IMR-90 (cell line): ENCODE data around the gene C3. TPM values are rescaled to one million over a fixed set of nuclear protein-coding genes. Genes with fewer than 3 reads are reported as not detected.

Experiments used
- ATAC-seq: fragments of 200-7000 bp; cut with Tn5 transposase; 2 replicates; pipeline ENCODE4 v1.9.1; 2020; ENCODE audit warnings: low read depth, mild to moderate bottlenecking, moderate library complexity
- BruUV-seq: library from RNA; stranded (reverse); fragments of 400-500 nt; replicated peaks from 2 replicates; lab custom pipeline; 2021; lab: Mats Ljungman, UMichigan
- CTCF ChIA-PET: fragments of 300-600 bp; formaldehyde crosslinking; extraction: SDS; loops from one replicate; lab custom pipeline; 2021; ENCODE audit warnings: antibody characterized with exemption; lab: Yijun Ruan, JAX
- POLR2A ChIA-PET: fragments of 300-600 bp; sonication (Branson Sonifier 250); formaldehyde crosslinking; loops from one replicate; lab custom pipeline; 2022; ENCODE audit warnings: antibody characterized with exemption; ENCODE audit not compliant: unreplicated experiment; lab: Charles Lee
- DNase-seq: peaks from one replicate; pipeline ENCODE4 v3.0.0; 2013
- H2AFZ ChIP-seq: replicated peaks from 2 replicates; pipeline ENCODE3; 2013; ENCODE audit warnings: low read length, mild to moderate bottlenecking; ENCODE audit not compliant: poor library complexity
- H2AK5ac ChIP-seq: 2 replicates; pipeline ENCODE4 v1.6.1; 2013; ENCODE audit warnings: low read depth, low read length, inconsistent platforms
- H2AK9ac ChIP-seq: replicated peaks from 2 replicates; pipeline ENCODE3; 2013; ENCODE audit warnings: mild to moderate bottlenecking, low read depth, low read length, moderate library complexity; ENCODE audit not compliant: poor library complexity
- H2BK120ac ChIP-seq: 2 replicates; pipeline ENCODE4 v1.6.1; 2013; ENCODE audit warnings: low read depth, low read length, inconsistent platforms
- H2BK15ac ChIP-seq: 3 replicates; pipeline ENCODE4 v1.6.1; 2013; ENCODE audit warnings: low read depth, low read length, inconsistent platforms
- H2BK20ac ChIP-seq: 2 replicates; pipeline ENCODE4 v1.6.1; 2013; ENCODE audit warnings: low read depth, mild to moderate bottlenecking, inconsistent platforms, low read length, moderate library complexity
- H2BK5ac ChIP-seq: 2 replicates; pipeline ENCODE4 v1.6.1; 2013; ENCODE audit warnings: mild to moderate bottlenecking, low read depth, low read length, inconsistent platforms; ENCODE audit not compliant: poor library complexity, severe bottlenecking
- H3K14ac ChIP-seq: replicated peaks from 2 replicates; pipeline ENCODE4 v1.6.1; 2013; ENCODE audit warnings: low read depth, low read length, inconsistent platforms
- H3K18ac ChIP-seq: 2 replicates; pipeline ENCODE4 v1.6.1; 2013; ENCODE audit warnings: low read depth, low read length, control low read depth
- H3K23ac ChIP-seq: 2 replicates; pipeline ENCODE4 v1.6.1; 2013; ENCODE audit warnings: low read depth, low read length, inconsistent platforms
- H3K27ac ChIP-seq: 2 replicates; pipeline ENCODE4 v1.5.1; 2013; ENCODE audit warnings: mild to moderate bottlenecking, control low read depth, low read length; ENCODE audit not compliant: insufficient read depth
- H3K27me3 ChIP-seq: 2 replicates; pipeline ENCODE4 v1.6.1; 2013; ENCODE audit warnings: low read length; ENCODE audit not compliant: control insufficient read depth, insufficient read depth
- H3K36me3 ChIP-seq: 2 replicates; pipeline ENCODE4 v1.6.1; 2013; ENCODE audit warnings: low read length, mixed read lengths; ENCODE audit not compliant: control insufficient read depth, insufficient read depth
- H3K4ac ChIP-seq: 2 replicates; pipeline ENCODE4 v1.6.1; 2013; ENCODE audit warnings: low read depth, low read length, inconsistent platforms
- H3K4me1 ChIP-seq: 2 replicates; pipeline ENCODE4 v1.6.1; 2013; ENCODE audit warnings: low read length, mixed read lengths; ENCODE audit not compliant: control insufficient read depth, insufficient read depth
- H3K4me2 ChIP-seq: 2 replicates; pipeline ENCODE4 v1.6.1; 2013; ENCODE audit warnings: low read depth, mild to moderate bottlenecking, control low read depth, low read length, moderate library complexity
- H3K4me3 ChIP-seq: 2 replicates; pipeline ENCODE4 v1.5.1; 2013; ENCODE audit warnings: low read depth, mild to moderate bottlenecking, control low read depth, low read length, moderate library complexity; ENCODE audit not compliant: insufficient read depth
- H3K56ac ChIP-seq: 2 replicates; pipeline ENCODE4 v1.6.1; 2013; ENCODE audit warnings: low read length, inconsistent platforms; ENCODE audit not compliant: insufficient read depth; ENCODE audit errors: extremely low read depth
- H3K79me1 ChIP-seq, 2 experiments: 2 replicates each; pipeline ENCODE4 v1.6.1; 2013; ENCODE audit warnings: low read length in 2 of 2, inconsistent platforms in 1 of 2, low read depth in 1 of 2
- H3K9ac ChIP-seq: 2 replicates; pipeline ENCODE4 v1.6.1; 2013; ENCODE audit warnings: low read depth, low read length, control low read depth
- H3K9me1 ChIP-seq: 2 replicates; pipeline ENCODE4 v1.6.1; 2013; ENCODE audit warnings: low read length, inconsistent platforms; ENCODE audit not compliant: insufficient read depth
- H3K9me3 ChIP-seq: 2 replicates; pipeline ENCODE4 v1.6.1; 2013; ENCODE audit warnings: low read length; ENCODE audit not compliant: control insufficient read depth, insufficient read depth
- H4K20me1 ChIP-seq: 2 replicates; pipeline ENCODE4 v1.6.1; 2013; ENCODE audit warnings: low read length, inconsistent platforms; ENCODE audit not compliant: insufficient read depth
- H4K5ac ChIP-seq: 2 replicates; pipeline ENCODE4 v1.6.1; 2013; ENCODE audit warnings: mild to moderate bottlenecking, low read depth, low read length, control low read depth
- H4K8ac ChIP-seq, 2 experiments: 2 replicates each; pipeline ENCODE4 v1.6.1; 2013; ENCODE audit warnings: low read depth in 2 of 2, low read length in 2 of 2, control low read depth in 1 of 2, inconsistent platforms in 1 of 2
- H4K91ac ChIP-seq: 2 replicates; pipeline ENCODE4 v1.6.1; 2013; ENCODE audit warnings: low read depth, low read length, inconsistent platforms; ENCODE audit not compliant: insufficient read depth
- CEBPB ChIP-seq: IDR thresholded peaks from 2 replicates; pipeline ENCODE4 v1.6.1; 2012; ENCODE audit warnings: low read depth, low read length, improper control_type of control experiment
- CHD1 ChIP-seq: IDR thresholded peaks from 2 replicates; pipeline ENCODE4 v1.6.1; 2012; ENCODE audit warnings: low read depth, low read length, improper control_type of control experiment
- FOS ChIP-seq: fragments of 150-350 bp; IDR thresholded peaks from 2 replicates; pipeline ENCODE4 v1.6.1; 2016; ENCODE audit warnings: low read depth, low read length
- MAZ ChIP-seq: IDR thresholded peaks from 2 replicates; pipeline ENCODE4 v1.6.1; 2012; ENCODE audit warnings: low read depth, mild to moderate bottlenecking, low read length, improper control_type of control experiment, moderate library complexity, borderline replicate concordance
- POLR2A ChIP-seq: IDR thresholded peaks from 2 replicates; pipeline ENCODE4 v1.6.1; 2012; ENCODE audit warnings: mild to moderate bottlenecking, low read depth, low read length
- RAD21 ChIP-seq: IDR thresholded peaks from 2 replicates; pipeline ENCODE4 v1.6.1; 2012; ENCODE audit warnings: low read length, improper control_type of control experiment
- RCOR1 ChIP-seq: IDR thresholded peaks from 2 replicates; pipeline ENCODE4 v1.6.1; 2012; ENCODE audit warnings: mild to moderate bottlenecking, low read length, improper control_type of control experiment; ENCODE audit not compliant: insufficient replicate concordance
- SMC3 ChIP-seq: fragments of 150-350 bp; IDR thresholded peaks from 2 replicates; pipeline ENCODE4 v1.6.1; 2016; ENCODE audit warnings: low read depth, mild to moderate bottlenecking, antibody characterized with exemption, low read length, moderate library complexity
- WGBS, 2 experiments: methylation state at CpG; one replicate each; pipeline versions ENCODE4 v1.1.5 to v1.1.7; 2013; ENCODE audit warnings: missing lambda C conversion rate in 2 of 2; ENCODE audit not compliant: insufficient read length in 1 of 2; ENCODE audit errors: extremely low coverage in 2 of 2; 5-methylcytosine and 5-hydroxymethylcytosine counted together
- dilution Hi-C: fragments of 300-500 bp; cut with HindIII; formaldehyde crosslinking; loops from one replicate; pipeline ENCODE4 v1.14.3; 2018; ENCODE audit warnings: low sequenced_read_pairs; ENCODE audit not compliant: unreplicated experiment
- in situ Hi-C: fragments of 300-500 bp; cut with MboI; formaldehyde crosslinking; loops from 3 replicates; pipeline ENCODE4 v1.14.3; 2019; ENCODE audit warnings: low sequenced_read_pairs, inconsistent platforms, mixed read lengths
- intact Hi-C: fragments of 100-400 bp; cut with micrococcal nuclease; formaldehyde crosslinking; loops from 2 replicates; pipeline ENCODE4 v1.10.0; 2022
- polyA plus RNA-seq, 3 experiments: library from polyadenylated mRNA; depleted of rRNA; stranded (reverse); fragments of >200 nt; gene quantifications; 2 replicates each; pipeline ENCODE4 v1.2.3, GENCODE V29; 2012; ENCODE audit warnings: low replicate concordance in 1 of 3
- total RNA-seq: library from RNA; depleted of rRNA; stranded (reverse); fragments of >200 nt; gene quantifications from 2 replicates; pipeline ENCODE4 v1.2.3, GENCODE V29; 2012
- TF ChIP-seq, protein P1 (sequence below): conservative IDR thresholded peaks from 2 replicates; pipeline ENCODE4 v1.5.1; 2012; ENCODE audit warnings: mild to moderate bottlenecking, low read depth, low read length, improper control_type of control experiment
- TF ChIP-seq, protein P2 (sequence below): fragments of 150-350 bp; IDR thresholded peaks from 2 replicates; pipeline ENCODE4 v1.6.1; 2017; ENCODE audit warnings: mild to moderate bottlenecking, antibody characterized with exemption, low read length, low read depth

Gene C3
- total and polyA plus RNA-seq, 2 of the 4 experiments (the other 2 are of a cell fraction): 0.36 TPM; not detected in 1

DNA sequence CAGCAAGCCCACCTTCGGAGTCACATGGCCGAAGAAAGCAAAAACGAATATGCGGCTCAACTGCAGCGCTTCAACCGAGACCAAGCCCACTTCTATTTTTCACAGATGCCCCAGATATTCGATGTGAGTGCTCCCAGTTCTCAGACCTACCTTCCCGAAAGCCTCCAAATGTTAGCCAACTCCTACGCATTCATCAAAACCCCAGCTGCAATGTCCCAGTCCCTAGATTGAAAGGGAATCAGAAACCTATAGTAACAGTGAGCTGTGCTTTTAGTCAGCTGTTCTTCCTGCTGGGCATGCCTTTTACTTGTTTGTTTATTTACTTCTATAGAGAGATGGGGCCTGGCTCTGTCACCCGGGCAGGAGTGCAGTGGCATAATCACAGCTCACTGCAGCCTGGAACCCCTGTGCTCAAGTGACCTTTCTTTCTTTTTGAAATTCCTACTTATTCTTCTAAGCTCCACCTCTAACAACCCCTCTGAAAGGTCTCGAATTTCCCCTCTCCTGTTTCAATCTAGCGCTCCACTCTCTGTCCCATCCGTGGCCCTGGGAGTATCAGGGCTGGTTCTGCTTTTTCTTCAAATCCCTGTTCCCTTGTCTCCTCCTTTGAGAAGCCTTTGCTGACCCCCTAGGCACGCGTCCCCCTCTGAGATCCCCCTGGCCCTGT is 23.4 kb upstream of the C3 start:
- Histone ChIP-seq H2BK120ac (peak overlapping the region; percentile 93), H3K14ac (peak overlapping the region; percentile 42), H3K23ac (peak overlapping the region; percentile 94), H2AK5ac (peak overlapping the region; percentile 90), H3K27ac (peak overlapping the region; percentile 85), H2AFZ (peak overlapping the region; percentile 89), H4K20me1 (0 out of 2 replicates have a peak, but pooled peaks cover 4% of the 10 kb centered on the region), H3K27me3 (no peaks in the 10 kb centered on the region), H2BK5ac (peak overlapping the region; percentile 94), H4K8ac (peak overlapping the region; percentile 39 to 82; a peak in 3 of 4 replicates), H4K91ac (peak overlapping the region; percentile 78), H3K56ac (peak overlapping the region; percentile 70; the same call in 1 of the 2 replicates), H3K9me1 (peaks cover 3% of the 10 kb centered on the region; the same call in 1 of the 2 replicates), H3K4me2 (peak overlapping the region; percentile 65), H3K9me3 (no peaks in the 10 kb centered on the region), H3K79me1 (peaks cover 17 to 61% of the 10 kb centered on the region in 2 experiments), H4K5ac (peak overlapping the region; percentile 20; the same call in 1 of the 2 replicates), H3K18ac (peak overlapping the region; percentile 68), H3K36me3 (peaks cover 38% of the 10 kb centered on the region), H3K4me1 (peaks cover 31% of the 10 kb centered on the region), H2BK15ac (peak overlapping the region; percentile 44; the same call in 2 of the 3 replicates), H3K4me3 (no peak overlapping the region), H3K4ac (peak overlapping the region; percentile 93), H3K9ac (peak overlapping the region; percentile 52), H2BK20ac (peak overlapping the region; percentile 86; the same call in 1 of the 2 replicates), H2AK9ac (peak overlapping the region; percentile 92)
- DNase-seq (peak; percentile 37), ATAC-seq (peak; percentile 1)
- no TSS peak for BruUV-seq
- intact Hi-C loops: loop anchor here (2.0 kb wide), 1 partner anchor 111 kb away; no protein-coding TSS in a partner anchor
- in situ Hi-C loops: no loop called here
- dilution Hi-C loops: no loop called here
- ChIA-PET CTCF (no interaction called here), POLR2A (no interaction called here)
- TF ChIP-seq, protein P1, sequence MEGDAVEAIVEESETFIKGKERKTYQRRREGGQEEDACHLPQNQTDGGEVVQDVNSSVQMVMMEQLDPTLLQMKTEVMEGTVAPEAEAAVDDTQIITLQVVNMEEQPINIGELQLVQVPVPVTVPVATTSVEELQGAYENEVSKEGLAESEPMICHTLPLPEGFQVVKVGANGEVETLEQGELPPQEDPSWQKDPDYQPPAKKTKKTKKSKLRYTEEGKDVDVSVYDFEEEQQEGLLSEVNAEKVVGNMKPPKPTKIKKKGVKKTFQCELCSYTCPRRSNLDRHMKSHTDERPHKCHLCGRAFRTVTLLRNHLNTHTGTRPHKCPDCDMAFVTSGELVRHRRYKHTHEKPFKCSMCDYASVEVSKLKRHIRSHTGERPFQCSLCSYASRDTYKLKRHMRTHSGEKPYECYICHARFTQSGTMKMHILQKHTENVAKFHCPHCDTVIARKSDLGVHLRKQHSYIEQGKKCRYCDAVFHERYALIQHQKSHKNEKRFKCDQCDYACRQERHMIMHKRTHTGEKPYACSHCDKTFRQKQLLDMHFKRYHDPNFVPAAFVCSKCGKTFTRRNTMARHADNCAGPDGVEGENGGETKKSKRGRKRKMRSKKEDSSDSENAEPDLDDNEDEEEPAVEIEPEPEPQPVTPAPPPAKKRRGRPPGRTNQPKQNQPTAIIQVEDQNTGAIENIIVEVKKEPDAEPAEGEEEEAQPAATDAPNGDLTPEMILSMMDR: no peak
- TF ChIP-seq RCOR1: no peak
- TF ChIP-seq SMC3: no peak
- no peak for TF ChIP-seq MAZ
- TF ChIP-seq, protein P2, sequence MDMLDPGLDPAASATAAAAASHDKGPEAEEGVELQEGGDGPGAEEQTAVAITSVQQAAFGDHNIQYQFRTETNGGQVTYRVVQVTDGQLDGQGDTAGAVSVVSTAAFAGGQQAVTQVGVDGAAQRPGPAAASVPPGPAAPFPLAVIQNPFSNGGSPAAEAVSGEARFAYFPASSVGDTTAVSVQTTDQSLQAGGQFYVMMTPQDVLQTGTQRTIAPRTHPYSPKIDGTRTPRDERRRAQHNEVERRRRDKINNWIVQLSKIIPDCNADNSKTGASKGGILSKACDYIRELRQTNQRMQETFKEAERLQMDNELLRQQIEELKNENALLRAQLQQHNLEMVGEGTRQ: no peak
- no peak for TF ChIP-seq CHD1
- TF ChIP-seq RAD21: no peak
- no peak for TF ChIP-seq CEBPB
- TF ChIP-seq POLR2A: no peak
- no peak for TF ChIP-seq FOS
- WGBS, 2 experiments: 84% methylated on average over 5 of the region's 15 CpGs; no CpG with 5 or more reads in 1 of the 2 experiments
